Measurements from ENCODE around the gene UQCR11. TPM values are rescaled to one million over a fixed set of nuclear protein-coding genes. Genes with fewer than 3 reads are reported as not detected.

UQCR11 gene
- total RNA-seq, 1 donor from 2014 or later = 84.6 TPM

DNA sequence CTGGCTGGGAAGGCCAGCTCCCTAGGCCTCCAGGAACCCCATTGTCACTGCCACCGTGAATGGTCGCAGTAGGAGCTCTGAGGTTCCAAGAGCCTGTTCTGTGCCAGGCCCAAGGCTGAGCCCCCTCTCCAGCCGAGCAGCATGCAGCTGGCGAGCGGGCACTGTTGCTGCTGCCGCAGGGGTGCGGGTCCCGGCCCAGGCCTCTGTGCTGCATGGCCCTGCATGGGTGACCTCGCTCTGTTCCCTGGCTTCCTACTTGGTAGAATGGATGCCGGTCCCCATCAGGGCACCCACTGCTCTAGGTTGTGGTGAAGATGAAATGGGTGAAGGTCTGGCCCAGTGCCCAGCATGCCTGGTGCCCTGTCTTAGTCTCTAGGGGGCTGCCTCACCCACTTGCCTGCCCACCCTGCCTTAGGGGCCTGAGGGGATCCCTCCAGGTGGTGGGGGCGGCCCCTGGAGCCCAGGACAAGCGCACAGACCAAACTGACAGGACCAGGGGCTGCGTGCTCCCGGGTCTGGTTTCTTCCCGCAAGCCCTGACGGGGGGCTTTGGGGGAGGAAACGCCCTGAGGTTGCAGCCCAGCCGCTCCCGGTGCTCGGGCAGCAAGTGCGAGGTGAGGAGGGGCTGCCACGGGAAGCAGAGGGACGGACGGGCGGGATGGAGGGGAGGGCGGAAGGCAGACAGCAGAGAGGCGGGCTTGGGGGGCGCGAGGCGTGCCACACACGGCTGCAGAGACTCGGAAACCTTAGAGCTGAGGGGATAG, 8.7 kb upstream of the UQCR11 start:
- TF ChIP-seq, protein P1, sequence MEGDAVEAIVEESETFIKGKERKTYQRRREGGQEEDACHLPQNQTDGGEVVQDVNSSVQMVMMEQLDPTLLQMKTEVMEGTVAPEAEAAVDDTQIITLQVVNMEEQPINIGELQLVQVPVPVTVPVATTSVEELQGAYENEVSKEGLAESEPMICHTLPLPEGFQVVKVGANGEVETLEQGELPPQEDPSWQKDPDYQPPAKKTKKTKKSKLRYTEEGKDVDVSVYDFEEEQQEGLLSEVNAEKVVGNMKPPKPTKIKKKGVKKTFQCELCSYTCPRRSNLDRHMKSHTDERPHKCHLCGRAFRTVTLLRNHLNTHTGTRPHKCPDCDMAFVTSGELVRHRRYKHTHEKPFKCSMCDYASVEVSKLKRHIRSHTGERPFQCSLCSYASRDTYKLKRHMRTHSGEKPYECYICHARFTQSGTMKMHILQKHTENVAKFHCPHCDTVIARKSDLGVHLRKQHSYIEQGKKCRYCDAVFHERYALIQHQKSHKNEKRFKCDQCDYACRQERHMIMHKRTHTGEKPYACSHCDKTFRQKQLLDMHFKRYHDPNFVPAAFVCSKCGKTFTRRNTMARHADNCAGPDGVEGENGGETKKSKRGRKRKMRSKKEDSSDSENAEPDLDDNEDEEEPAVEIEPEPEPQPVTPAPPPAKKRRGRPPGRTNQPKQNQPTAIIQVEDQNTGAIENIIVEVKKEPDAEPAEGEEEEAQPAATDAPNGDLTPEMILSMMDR (IDR thresholded peaks at IDR 0.05; ENCODE audit: insufficient read depth, low read length, poor library complexity, severe bottlenecking) = no peak
- peaks cover 3% of the 10 kb centered on the region for H3K36me3 ChIP-seq (ENCODE audit: control insufficient read depth, insufficient read depth, low read length)

DNA sequence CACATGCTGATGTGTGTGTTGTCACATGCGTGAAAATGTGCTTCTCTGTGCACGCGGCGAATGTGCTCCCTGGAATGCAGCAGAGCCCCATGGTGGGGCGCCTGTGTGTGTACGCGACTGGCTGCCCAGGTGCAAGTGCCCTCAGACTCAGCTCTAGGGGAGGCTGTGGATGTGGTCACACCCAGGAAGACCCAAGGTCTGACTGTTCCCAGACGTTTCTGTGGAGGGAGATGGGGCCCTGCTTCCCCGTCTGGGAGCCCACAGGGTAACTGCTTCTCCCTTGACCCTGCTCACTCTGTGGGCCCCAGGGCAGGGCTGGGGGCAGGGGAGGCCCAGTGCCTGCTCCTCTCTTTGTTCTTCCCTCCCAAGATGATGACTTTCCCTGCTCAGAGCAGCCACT, 7.9 kb upstream of the UQCR11 start:
- no peak for DNase-seq (ENCODE audit: low read depth)
- Histone ChIP-seq H3K36me3 (ENCODE audit: control insufficient read depth, insufficient read depth, low read length) (peaks cover 3% of the 10 kb centered on the region), H3K4me3 (ENCODE audit: low read depth, low read length) (no peak overlapping the region), H3K27me3 (ENCODE audit: control insufficient read depth, insufficient read depth, low read length) (no peaks in the 10 kb centered on the region)
- TF ChIP-seq, protein P1 (IDR thresholded peaks at IDR 0.05; ENCODE audit: insufficient read depth, low read length, poor library complexity, severe bottlenecking) = no peak

More for the DNA sequence above, 8.7 kb upstream of the UQCR11 start:
- Histone ChIP-seq H3K27me3 (ENCODE audit: control insufficient read depth, insufficient read depth, low read length) (no peaks in the 10 kb centered on the region), H3K4me3 (ENCODE audit: low read depth, low read length) (no peak overlapping the region)
- no peak for DNase-seq (ENCODE audit: low read depth)

DNA sequence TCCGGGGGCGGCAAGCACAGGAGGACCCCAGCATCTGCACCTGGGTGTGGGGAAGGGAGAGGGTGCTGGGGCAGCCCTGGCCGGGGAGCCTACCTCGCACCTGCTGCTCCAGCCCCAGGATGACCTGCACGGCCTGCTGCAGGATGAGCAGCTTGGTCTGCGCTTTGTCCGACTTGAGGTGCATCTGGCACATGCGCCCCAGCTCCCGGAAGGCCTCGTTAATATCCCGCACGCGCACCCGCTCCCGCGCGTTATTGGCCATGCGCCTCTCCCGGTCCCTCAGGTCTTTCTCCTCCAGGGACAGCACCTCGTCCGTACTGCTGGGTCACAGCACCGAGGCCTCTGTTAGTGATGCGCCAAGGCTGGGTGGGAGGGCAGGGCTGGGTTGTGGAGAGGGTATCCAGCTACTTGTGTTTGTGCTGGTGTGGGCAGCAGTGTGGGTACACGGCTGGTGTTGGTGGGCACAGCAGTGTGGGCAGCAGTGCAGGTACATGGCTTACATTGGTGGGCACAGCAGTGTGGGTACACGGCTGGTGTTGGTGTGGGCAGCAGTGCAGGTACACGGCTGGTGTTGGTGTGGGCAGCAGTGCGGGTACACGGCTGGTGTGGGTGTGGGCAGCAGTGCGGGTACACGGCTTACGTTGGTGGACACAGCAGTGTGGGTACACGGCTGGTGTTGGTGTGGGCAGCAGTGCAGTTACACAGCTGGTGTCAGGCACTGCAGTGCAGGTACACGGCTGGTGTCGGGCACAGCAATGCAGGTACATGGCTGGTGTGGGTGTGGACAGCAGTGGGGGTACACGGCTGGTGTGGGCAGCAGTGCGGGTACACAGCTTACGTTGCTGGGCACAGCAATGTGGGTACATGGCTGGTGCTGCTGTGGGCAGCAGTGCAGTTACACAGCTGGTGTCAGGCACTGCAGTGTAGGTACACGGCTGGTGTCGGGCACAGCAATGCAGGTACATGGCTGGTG, 7.1 kb upstream of the UQCR11 start:
- DNase-seq (ENCODE audit: low read depth) = no peak
- Histone ChIP-seq H3K36me3 (ENCODE audit: control insufficient read depth, insufficient read depth, low read length) (peaks cover 3% of the 10 kb centered on the region), H3K27me3 (ENCODE audit: control insufficient read depth, insufficient read depth, low read length) (no peaks in the 10 kb centered on the region), H3K4me3 (ENCODE audit: low read depth, low read length) (no peak overlapping the region)
- TF ChIP-seq, protein P1 (IDR thresholded peaks at IDR 0.05; ENCODE audit: insufficient read depth, low read length, poor library complexity, severe bottlenecking) = no peak

DNA sequence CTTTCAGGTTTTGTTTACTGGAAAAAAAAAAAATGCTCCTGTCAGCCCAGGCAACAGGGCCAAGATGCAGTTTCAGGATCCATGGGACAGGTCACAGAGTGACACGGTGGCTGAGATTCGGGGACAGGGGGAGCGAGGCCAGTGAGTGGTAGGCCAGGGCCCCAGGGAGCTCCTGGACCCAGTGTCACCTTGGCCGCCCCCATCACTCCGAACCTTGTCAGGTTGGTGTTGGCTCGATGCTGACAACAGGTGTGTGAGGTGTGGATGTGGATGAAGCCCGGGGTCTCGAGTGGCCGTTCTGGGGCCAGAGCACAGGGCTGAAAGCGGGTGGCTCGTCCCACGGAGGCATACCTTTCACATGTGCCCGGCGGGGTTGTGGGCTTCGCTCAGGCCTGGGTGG, 6.1 kb upstream of the UQCR11 start:
- no peak for DNase-seq (ENCODE audit: low read depth)
- Histone ChIP-seq H3K4me3 (ENCODE audit: low read depth, low read length) (no peak overlapping the region), H3K27me3 (ENCODE audit: control insufficient read depth, insufficient read depth, low read length) (no peaks in the 10 kb centered on the region), H3K36me3 (ENCODE audit: control insufficient read depth, insufficient read depth, low read length) (peaks cover 3% of the 10 kb centered on the region)
- TF ChIP-seq, protein P1 (IDR thresholded peaks at IDR 0.05; ENCODE audit: insufficient read depth, low read length, poor library complexity, severe bottlenecking) = no peak

DNA sequence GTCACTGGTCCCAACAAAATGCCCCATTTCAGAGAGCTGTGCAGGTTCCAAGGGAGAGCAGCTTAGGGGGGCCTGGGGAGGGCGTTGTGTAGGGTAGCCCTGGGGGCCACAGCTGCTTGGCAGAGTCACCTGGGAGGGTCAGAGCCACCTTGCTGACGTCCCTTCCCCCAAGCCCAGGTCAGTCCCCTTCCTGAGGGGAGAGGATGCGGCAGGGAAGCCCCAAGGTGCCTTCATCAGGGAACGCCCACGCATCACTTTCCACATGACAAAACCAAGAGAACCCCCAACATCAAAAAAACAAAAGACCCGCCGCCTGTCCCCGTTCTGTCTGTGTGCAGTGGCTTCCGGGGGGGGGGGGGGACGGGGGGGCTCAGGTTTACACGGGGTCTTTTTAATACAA, 5.3 kb upstream of the UQCR11 start:
- no peak for DNase-seq (ENCODE audit: low read depth)

More for the DNA sequence above, 5.3 kb upstream of the UQCR11 start:
- H3K27me3 ChIP-seq (ENCODE audit: control insufficient read depth, insufficient read depth, low read length) = no peaks in the 10 kb centered on the region
- peaks cover 3% of the 10 kb centered on the region for H3K36me3 ChIP-seq (ENCODE audit: control insufficient read depth, insufficient read depth, low read length)
- TF ChIP-seq, protein P1 (IDR thresholded peaks at IDR 0.05; ENCODE audit: insufficient read depth, low read length, poor library complexity, severe bottlenecking) = no peak
- no peak overlapping the region for H3K4me3 ChIP-seq (ENCODE audit: low read depth, low read length)

All from kidney epithelial cell (primary cell).